Heart left ventricle (tissue), 16 donors: Measurements from ENCODE around the gene OBP2A. TPM values are rescaled to one million over a fixed set of nuclear protein-coding genes. Genes with fewer than 3 reads are reported as not detected.

Source experiments
- ATAC-seq, 4 donors: fragments of 200-7000 bp; cut with Tn5 transposase; one replicate each; pipeline ENCODE4 v1.9.1; 2020 to 2022; ENCODE audit warnings: moderate library complexity in 4 of 4, mild to moderate bottlenecking in 3 of 4, moderate number of reproducible peaks in 1 of 4
- DNase-seq, 5 donors: peaks; one replicate each; pipeline ENCODE4 v3.0.0-alpha.2; 2020
- H3K27ac ChIP-seq, 12 donors: fragments of 200-600 bp; sonication (generic) in 4 of 12; one replicate each; pipeline versions ENCODE4 v1.5.0 to v1.8.0; 2016 to 2022; ENCODE audit warnings: mild to moderate bottlenecking in 2 of 12
- H3K27me3 ChIP-seq, 9 donors: fragments of 200-600 bp; sonication (generic) in 2 of 9; one replicate each; pipeline versions ENCODE4 v1.5.1 to v1.8.0; 2016 to 2022; ENCODE audit warnings: mild to moderate bottlenecking in 3 of 9
- H3K36me3 ChIP-seq, 9 donors: fragments of 200-600 bp; sonication (generic) in 2 of 9; one replicate each; pipeline versions ENCODE4 v1.5.0 to v1.8.0; 2018 to 2022; ENCODE audit warnings: mild to moderate bottlenecking in 2 of 9
- H3K4me1 ChIP-seq, 12 donors: fragments of 200-600 bp; sonication (generic) in 4 of 12; one replicate each; pipeline versions ENCODE4 v1.5.0 to v1.8.0; 2016 to 2022; ENCODE audit warnings: mild to moderate bottlenecking in 3 of 12
- H3K4me3 ChIP-seq, 12 donors: fragments of 200-600 bp; sonication (generic) in 4 of 12; one replicate each; pipeline versions ENCODE4 v1.5.0 to v1.8.0; 2017 to 2022; ENCODE audit warnings: mild to moderate bottlenecking in 9 of 12, moderate library complexity in 4 of 12
- H3K9me3 ChIP-seq, 12 donors: fragments of 200-600 bp; sonication (generic) in 4 of 12; one replicate each; pipeline versions ENCODE4 v1.5.0 to v1.8.0; 2016 to 2022; ENCODE audit warnings: mild to moderate bottlenecking in 1 of 12
- POLR2A ChIP-seq, 2 donors: fragments of 450-650 bp; IDR thresholded peaks; one replicate each; pipeline ENCODE4 v1.6.1; 2017; ENCODE audit warnings: antibody characterized with exemption in 2 of 2, mild to moderate bottlenecking in 2 of 2, moderate library complexity in 2 of 2
- WGBS, 4 donors: extraction: QIAGEN DNeasy Blood & Tissue Kit in 2 of 4; methylation state at CpG; one replicate each; pipeline versions ENCODE4 v1.1.5 to v1.1.7; 2013 to 2018; 5-methylcytosine and 5-hydroxymethylcytosine counted together
- intact Hi-C, 10 donors: fragments of 100-400 bp; cut with DNase I; formaldehyde crosslinking; loops; one replicate each; pipeline versions ENCODE4 v1.11.1 to v1.14.2; 2022
- polyA plus RNA-seq, 2 donors: library from polyadenylated mRNA; stranded (reverse); fragments of 200-250 nt; gene quantifications; one replicate each; pipeline ENCODE4 v1.2.3, GENCODE V29; 2013
- total RNA-seq, 9 donors: library from RNA; depleted of rRNA in 2 of 9; stranded (reverse); fragments of >200 nt in 2 of 9; fragmentation: NEBNext Ultra II Directional in 3 of 9; extraction: Animal tissue kit (Norgen Biotek cat#: 25700) in 3 of 9; gene quantifications; one replicate each; pipeline versions ENCODE4 v1.1.0 to v1.2.4, GENCODE V29; 2016 to 2023
- TF ChIP-seq, protein P1 (sequence below), 12 donors: fragments of 200-600 bp; sonication (generic) in 4 of 12; IDR thresholded peaks; one replicate each; pipeline versions ENCODE4 v1.5.0 to v1.8.0; 2018 to 2022; ENCODE audit warnings: antibody characterized with exemption in 12 of 12, mild to moderate bottlenecking in 5 of 12
- donor health status: ischemic (EF 13 %, LVEDD 7.1; RV severe dilation, severe dysfunction).
- donor health status: healthy with polysubstance abuse.
- donor health status: DM: no; HTN: yes; CAD: no.
- donor health status: DM: no; HTN: no; CAD: no.
- donor health status: ischemic (EF 25% LVEDD 6.9; RV normal size, moderate dysfunction).
- donor health status: ischemic (EF 25% LVEDD 5.7; RV mildly dilated, moderate dysfunction).
- donor health status: healthy.
- donor health status: DM: yes; HTN: yes; CAD: no.
- donor health status: ischemic (EF 35%, LVEDD 5.7; RV mildly dilated, moderate dysfunction).
- donor health status: nonischemic (EF 11% LVEDD 7.7; RV severe dilation, severe dysfunction).
- donor health status: DM: yes; HTN: yes; CAD: no.
- donor health status: PGD.
- donor health status: ischemic (EF 29% LVEDD 5.4; RV normal size, mild dysfunction).
- donor health status: nonischemic (EF 23%, LVEDD 6.1; RV moderate dilation, normal function).

OBP2A gene
- total and polyA plus RNA-seq, 11 donors = not detected

DNA sequence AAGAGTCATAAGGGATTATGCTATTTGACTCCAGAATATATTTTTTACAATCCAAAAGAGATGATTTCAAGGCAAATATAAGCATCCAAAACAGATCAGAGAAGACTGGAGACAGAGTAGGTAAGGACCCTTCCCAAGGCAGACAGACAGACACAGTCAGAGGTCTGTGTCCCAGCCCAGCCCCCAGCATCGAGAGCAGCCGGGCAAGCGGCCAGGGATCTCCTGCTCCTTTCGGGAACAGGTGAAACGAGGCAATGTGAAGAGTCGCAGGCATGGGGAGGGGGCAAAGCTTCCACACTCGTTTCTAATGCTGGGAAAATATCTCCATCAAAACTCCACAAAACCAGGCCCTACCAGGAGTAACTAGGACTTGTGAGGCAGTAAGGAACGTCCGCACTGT lies 21.4 kb downstream of the OBP2A start:
- intact Hi-C loops = no loop called here
- Histone ChIP-seq H3K36me3 (no peaks in the 10 kb centered on the region), H3K9me3 (peaks cover 0 to 17% (median 6%) of the 10 kb centered on the region in 12 donors), H3K27me3 (peaks cover 0 to 22% (median 0%) of the 10 kb centered on the region in 9 donors), H3K27ac (no peak overlapping the region), H3K4me3 (no peak overlapping the region), H3K4me1 (no peaks in the 10 kb centered on the region)
- DNase-seq (no peak), ATAC-seq (no peak)
- WGBS, 4 donors = 56 to 65% (median 63%) methylated on average over 9 of the region's 9 CpGs
- no peak for TF ChIP-seq POLR2A (IDR thresholded peaks at IDR 0.05)
- TF ChIP-seq, protein P1, sequence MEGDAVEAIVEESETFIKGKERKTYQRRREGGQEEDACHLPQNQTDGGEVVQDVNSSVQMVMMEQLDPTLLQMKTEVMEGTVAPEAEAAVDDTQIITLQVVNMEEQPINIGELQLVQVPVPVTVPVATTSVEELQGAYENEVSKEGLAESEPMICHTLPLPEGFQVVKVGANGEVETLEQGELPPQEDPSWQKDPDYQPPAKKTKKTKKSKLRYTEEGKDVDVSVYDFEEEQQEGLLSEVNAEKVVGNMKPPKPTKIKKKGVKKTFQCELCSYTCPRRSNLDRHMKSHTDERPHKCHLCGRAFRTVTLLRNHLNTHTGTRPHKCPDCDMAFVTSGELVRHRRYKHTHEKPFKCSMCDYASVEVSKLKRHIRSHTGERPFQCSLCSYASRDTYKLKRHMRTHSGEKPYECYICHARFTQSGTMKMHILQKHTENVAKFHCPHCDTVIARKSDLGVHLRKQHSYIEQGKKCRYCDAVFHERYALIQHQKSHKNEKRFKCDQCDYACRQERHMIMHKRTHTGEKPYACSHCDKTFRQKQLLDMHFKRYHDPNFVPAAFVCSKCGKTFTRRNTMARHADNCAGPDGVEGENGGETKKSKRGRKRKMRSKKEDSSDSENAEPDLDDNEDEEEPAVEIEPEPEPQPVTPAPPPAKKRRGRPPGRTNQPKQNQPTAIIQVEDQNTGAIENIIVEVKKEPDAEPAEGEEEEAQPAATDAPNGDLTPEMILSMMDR (IDR thresholded peaks at IDR 0.05) = no peak

DNA sequence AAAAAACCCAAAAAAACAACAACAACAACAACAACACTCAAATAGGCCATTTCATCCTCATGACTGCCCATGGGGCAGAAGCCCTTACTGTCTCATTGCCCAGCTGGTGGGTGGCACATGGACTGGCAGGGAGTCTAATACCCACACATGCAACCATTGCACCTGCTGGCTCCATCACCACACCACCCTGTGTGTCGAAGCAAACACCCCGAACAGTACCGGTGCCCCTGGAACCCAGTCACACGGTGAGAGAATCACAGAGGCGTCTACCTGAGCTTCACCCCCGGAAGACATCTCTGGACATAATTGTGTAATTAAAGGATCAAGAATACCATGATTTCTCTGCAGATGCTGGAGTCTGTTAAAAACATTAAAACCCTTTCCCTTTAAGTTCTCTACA lies 22.1 kb downstream of the OBP2A start:
- 90 to 97% (median 93%) methylated on average over 6 of the region's 6 CpGs for WGBS, 4 donors
- ATAC-seq (no peak), DNase-seq (no peak)
- Histone ChIP-seq H3K9me3 (peaks cover 0 to 17% (median 6%) of the 10 kb centered on the region in 12 donors), H3K4me1 (no peaks in the 10 kb centered on the region), H3K27ac (no peak overlapping the region), H3K27me3 (peaks cover 0 to 22% (median 0%) of the 10 kb centered on the region in 9 donors), H3K36me3 (no peaks in the 10 kb centered on the region), H3K4me3 (no peak overlapping the region)
- TF ChIP-seq, protein P1 (IDR thresholded peaks at IDR 0.05) = no peak
- TF ChIP-seq POLR2A (IDR thresholded peaks at IDR 0.05) = no peak
- intact Hi-C loops = no loop called here

GRCh38 chr9:135570456-135570855 lies 24.5 kb downstream of the OBP2A start:
- H3K27me3 ChIP-seq = peaks cover 0 to 18% (median 0%) of the 10 kb centered on the region in 9 donors
- DNase-seq (no peak), ATAC-seq (no peak)
- no peak for TF ChIP-seq POLR2A (IDR thresholded peaks at IDR 0.05)
- TF ChIP-seq, protein P1 (IDR thresholded peaks at IDR 0.05) = no peak
- intact Hi-C loops = no loop called here
- no peaks in the 10 kb centered on the region for H3K4me1 ChIP-seq
- no peaks in the 10 kb centered on the region for H3K36me3 ChIP-seq
- peaks cover 0 to 17% (median 6%) of the 10 kb centered on the region in 12 donors for H3K9me3 ChIP-seq
- 36 to 51% (median 44%) methylated on average over 3 of the region's 3 CpGs for WGBS, 4 donors
- no peak overlapping the region for H3K4me3 ChIP-seq
- H3K27ac ChIP-seq = no peak overlapping the region

DNA sequence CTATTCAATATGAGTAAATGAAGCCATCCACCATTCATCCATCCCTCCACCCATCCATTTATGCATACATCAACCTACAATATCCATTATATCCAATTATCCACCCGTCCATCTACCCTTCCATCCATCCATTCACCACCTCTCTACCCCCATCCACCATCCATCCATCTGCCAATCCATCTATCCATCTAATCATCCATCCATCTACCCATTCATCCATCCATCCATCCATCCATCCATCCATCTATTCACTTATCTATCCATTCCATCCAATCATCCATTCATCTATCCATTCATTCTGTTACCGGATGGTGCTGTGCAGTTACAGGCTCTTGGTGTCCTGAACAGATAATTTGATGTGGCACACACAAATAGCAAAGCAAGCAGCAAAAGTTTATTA lies 26.3 kb downstream of the OBP2A start:
- Histone ChIP-seq H3K27me3 (peaks cover 0 to 11% (median 0%) of the 10 kb centered on the region in 9 donors), H3K4me1 (no peaks in the 10 kb centered on the region), H3K27ac (no peak overlapping the region), H3K4me3 (no peak overlapping the region), H3K36me3 (no peaks in the 10 kb centered on the region), H3K9me3 (peaks cover 0 to 17% (median 6%) of the 10 kb centered on the region in 12 donors)
- WGBS, 4 donors = 73 to 85% (median 76%) methylated on average over 2 of the region's 2 CpGs
- intact Hi-C loops = no loop called here
- ATAC-seq (no peak), DNase-seq (no peak)
- TF ChIP-seq, protein P1 (IDR thresholded peaks at IDR 0.05) = no peak
- TF ChIP-seq POLR2A (IDR thresholded peaks at IDR 0.05) = no peak
